ENCODE measurements around the gene BTK.

- TF ChIP-seq, protein P1, sequence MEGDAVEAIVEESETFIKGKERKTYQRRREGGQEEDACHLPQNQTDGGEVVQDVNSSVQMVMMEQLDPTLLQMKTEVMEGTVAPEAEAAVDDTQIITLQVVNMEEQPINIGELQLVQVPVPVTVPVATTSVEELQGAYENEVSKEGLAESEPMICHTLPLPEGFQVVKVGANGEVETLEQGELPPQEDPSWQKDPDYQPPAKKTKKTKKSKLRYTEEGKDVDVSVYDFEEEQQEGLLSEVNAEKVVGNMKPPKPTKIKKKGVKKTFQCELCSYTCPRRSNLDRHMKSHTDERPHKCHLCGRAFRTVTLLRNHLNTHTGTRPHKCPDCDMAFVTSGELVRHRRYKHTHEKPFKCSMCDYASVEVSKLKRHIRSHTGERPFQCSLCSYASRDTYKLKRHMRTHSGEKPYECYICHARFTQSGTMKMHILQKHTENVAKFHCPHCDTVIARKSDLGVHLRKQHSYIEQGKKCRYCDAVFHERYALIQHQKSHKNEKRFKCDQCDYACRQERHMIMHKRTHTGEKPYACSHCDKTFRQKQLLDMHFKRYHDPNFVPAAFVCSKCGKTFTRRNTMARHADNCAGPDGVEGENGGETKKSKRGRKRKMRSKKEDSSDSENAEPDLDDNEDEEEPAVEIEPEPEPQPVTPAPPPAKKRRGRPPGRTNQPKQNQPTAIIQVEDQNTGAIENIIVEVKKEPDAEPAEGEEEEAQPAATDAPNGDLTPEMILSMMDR (IDR thresholded peaks at IDR 0.05) = no peak
- TF ChIP-seq POLR2A (IDR thresholded peaks at IDR 0.05) = no peak
These were observed 48.2 kb downstream of the BTK start for GRCh38 chrX:101337776-101338271.
